RWPE1 (cell line): ENCODE results near the gene KLF16.
A peak's percentile ranks its signal among the peaks of the same experiment; 100 is the strongest.

Source experiments
- CTCF ChIA-PET: fragments of 350-600 bp; sonication (Branson Sonifier 250); formaldehyde crosslinking; extraction: SDS; loops from one replicate; lab custom pipeline; 2021; lab: Yijun Ruan, JAX
- POLR2A ChIA-PET: fragments of 400-600 bp; formaldehyde crosslinking; extraction: SDS; loops from one replicate; lab custom pipeline; 2020; ENCODE audit warnings: antibody characterized with exemption; ENCODE audit not compliant: low non-redundant PET; lab: Yijun Ruan, JAX
- DNase-seq: peaks from one replicate; pipeline ENCODE4 v3.0.0; 2012; ENCODE audit warnings: low spot score
- H3K27ac ChIP-seq: fragments of 450-650 bp; 2 replicates; pipeline ENCODE4 v1.5.1; 2017
- TF ChIP-seq, protein P1 (sequence below): fragments of 450-650 bp; conservative IDR thresholded peaks from 2 replicates; pipeline ENCODE4 v1.5.1; 2017; ENCODE audit warnings: low read depth, mild to moderate bottlenecking

Gene KLF16

GRCh38 chr19:1866693-1867348 is 3.4 kb upstream of the KLF16 start:
- DNase-seq: no peak
- H3K27ac ChIP-seq: peak overlapping the region; percentile 98
- TF ChIP-seq, protein P1, sequence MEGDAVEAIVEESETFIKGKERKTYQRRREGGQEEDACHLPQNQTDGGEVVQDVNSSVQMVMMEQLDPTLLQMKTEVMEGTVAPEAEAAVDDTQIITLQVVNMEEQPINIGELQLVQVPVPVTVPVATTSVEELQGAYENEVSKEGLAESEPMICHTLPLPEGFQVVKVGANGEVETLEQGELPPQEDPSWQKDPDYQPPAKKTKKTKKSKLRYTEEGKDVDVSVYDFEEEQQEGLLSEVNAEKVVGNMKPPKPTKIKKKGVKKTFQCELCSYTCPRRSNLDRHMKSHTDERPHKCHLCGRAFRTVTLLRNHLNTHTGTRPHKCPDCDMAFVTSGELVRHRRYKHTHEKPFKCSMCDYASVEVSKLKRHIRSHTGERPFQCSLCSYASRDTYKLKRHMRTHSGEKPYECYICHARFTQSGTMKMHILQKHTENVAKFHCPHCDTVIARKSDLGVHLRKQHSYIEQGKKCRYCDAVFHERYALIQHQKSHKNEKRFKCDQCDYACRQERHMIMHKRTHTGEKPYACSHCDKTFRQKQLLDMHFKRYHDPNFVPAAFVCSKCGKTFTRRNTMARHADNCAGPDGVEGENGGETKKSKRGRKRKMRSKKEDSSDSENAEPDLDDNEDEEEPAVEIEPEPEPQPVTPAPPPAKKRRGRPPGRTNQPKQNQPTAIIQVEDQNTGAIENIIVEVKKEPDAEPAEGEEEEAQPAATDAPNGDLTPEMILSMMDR: no peak
- CTCF ChIA-PET: no interaction called here
- POLR2A ChIA-PET: no interaction called here

DNA sequence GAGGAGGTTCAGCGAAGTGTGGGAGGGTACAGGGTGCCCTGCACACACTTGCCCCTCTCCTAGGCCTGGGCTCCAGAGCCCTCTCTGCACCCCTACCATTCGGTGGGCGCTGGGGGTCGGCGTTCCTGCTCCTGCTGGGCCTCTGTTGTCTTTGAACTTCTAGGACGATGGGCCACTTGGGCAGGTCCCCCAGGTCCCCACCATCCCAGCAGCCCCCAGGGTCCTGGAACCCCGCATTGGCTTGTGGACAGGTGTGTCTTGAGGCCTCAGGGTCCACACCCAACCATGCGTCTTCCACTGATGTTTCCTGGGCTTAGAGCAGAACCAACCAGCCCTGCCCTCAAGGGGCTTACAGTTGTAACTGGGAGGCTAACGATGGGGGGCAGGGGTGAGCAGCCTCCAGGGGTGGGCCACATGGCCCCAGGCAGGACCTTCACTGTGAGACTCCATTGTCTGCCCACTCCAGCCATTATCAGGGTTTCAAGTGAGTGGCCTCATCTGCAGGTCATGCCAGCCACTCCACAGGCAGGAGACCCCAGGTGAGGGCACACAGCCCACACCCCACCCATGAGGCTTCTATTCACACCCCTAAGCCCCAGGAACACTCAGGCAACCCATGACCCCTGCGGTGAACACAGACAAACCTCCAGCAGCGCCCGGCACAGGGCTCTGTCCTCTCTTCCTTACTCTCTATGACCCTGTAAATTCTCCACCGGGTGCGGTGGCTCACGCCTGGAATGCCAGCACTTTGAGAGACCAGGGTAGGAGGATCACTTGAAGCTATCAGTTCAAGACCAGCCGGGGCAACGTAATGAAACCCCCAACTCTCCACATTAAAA is 2.0 kb upstream of the KLF16 start:
- ChIA-PET POLR2A (interaction anchor here (0.7 kb wide), 1 partner anchor 293 kb away, joined by 3 read pairs; no protein-coding TSS in a partner anchor), CTCF (interaction anchor here (0.6 to 1.2 kb wide), 5 partner anchors 10 to 374 kb away, joined by 3 to 5 read pairs (median 3); no protein-coding TSS in a partner anchor)
- peak overlapping the region; percentile 98 for H3K27ac ChIP-seq
- no peak for DNase-seq
- TF ChIP-seq, protein P1: no peak

DNA sequence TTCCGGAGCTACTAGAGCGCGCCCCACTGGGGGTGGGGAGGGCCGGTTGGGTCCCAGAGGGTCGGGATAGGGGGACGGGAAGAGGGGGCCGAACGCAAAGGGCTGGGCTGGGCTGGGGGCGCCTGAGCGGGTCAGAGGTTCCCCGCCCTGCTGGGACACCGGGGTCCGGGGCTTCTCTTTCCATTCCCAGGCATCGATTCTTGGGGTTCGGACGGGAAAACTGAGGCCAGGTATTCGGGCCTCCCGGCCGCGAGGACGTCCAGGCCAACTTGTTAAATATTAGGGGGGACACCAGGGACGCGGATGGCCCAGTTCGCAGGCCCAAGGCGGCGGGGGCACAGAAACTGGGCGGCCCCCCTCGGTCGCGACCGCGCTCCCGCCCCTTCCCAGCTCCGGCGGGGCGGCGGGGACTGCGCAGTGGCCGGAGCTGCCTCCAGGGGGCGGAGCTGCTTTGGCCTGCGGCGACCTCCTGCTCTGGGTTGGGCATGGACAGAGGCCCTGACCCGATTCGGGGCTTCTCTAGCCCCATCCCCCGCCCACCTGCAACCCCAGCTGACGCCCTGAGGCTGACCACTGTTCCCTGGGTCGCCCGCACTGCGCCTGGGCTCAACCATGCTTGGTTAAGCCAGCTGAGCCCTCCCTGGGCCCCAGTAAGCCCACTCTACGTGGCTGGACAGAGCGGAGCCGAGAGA is 1.2 kb upstream of the KLF16 start:
- DNase-seq: no peak
- CTCF ChIA-PET: interaction anchor here (0.6 to 1.2 kb wide), 9 partner anchors 11 to 375 kb away, joined by 3 to 5 read pairs (median 3); no protein-coding TSS in a partner anchor

DNA sequence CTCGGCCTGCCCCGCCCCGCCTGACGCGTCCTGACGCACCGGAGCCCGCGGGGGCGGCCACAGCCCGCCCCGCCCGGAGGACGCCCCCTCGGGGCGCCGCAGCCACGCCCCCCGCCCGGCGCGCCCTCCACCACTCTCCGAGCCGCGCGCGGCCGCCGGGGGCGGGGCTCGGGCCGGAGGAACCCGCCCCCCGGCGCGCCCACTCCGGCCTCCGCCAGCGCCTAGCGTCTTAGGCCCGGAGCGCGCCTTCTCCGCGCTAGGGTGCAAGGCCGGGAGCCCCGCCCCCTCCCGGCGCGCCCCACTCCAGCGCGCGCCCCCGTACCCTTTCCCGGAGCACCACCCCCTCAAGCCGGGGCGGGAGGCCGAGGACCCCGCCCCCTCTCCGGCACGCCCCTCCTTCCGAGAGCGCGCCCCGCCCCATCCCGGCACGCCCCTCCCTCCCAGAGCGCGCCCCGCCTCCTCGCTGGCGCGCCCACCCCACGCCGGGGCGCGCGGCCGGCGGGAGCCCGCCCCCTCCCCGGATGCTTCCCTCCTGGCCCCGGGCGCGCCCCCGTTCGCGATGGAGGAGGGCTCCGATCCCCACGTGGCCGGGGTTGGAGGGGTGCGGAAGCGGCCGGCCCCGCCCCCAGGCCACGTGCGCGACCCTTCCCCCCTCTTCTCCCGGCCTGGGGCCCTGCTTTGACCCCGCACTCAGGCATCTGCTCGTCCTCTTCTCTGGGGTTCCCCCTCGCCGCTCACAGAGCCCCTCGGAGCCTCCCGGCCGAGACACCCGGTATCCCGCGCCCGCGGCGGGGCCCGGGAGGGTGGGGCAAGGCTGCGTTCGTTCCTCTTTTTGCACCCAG is 480 bp upstream of the KLF16 start:
- peak overlapping the region; percentile 98 for H3K27ac ChIP-seq
- POLR2A ChIA-PET: no interaction called here
- CTCF ChIA-PET: interaction anchor here (0.6 to 1.2 kb wide), 7 partner anchors 12 to 241 kb away, joined by 3 to 5 read pairs (median 3); no protein-coding TSS in a partner anchor
- TF ChIP-seq, protein P1: no peak
- peak; percentile 93 for DNase-seq

More for the DNA sequence above, 1.2 kb upstream of the KLF16 start:
- H3K27ac ChIP-seq: peak overlapping the region; percentile 98
- TF ChIP-seq, protein P1: peak; percentile 86
- POLR2A ChIA-PET: no interaction called here

DNA sequence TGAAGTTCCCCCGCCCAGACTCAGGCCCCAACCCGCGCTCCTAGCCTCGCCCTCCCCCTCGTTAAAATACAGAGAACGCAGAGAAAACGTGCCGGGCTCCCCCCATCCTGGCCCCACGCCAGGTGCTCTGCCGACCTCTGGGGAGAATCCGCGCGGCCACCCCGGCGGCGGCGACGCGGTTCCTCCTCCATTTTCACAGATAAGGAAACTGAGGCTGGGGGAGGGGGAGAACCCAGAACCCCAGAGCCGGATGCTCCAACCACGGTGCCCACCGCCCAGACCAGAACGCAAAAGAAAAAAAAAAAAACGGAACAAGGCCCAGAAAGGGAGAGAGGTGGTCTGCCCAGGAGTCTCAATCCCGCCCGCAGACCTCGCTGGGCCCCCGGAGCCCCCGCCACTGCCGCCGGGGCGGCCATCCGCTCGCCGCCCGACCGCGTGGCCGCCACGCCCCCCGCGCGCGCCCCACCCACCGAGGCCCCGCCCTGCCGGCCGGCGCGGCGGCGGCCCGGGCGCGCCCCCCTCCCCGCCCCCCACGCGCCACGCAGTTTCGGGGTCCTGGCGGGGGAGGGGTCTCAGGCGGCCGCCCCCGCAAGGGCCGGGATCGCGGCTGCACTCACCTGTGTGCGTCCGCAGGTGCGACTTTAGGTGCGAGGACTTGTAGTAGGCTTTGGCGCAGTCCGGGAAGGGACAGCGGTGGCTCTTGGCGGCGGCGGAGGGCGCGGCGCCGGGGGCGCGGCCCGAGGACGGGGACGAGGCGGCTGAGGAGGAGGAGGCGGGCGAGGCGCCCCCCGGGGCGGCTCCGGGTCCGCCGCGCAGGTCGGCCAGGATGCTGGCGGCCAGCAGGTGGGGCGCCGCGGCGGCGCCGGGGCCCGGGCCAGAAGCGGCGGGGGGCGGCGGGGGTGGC is 703 bp downstream of the KLF16 start:
- TF ChIP-seq, protein P1: no peak
- peak overlapping the region; percentile 98 for H3K27ac ChIP-seq

More for the DNA sequence above, 703 bp downstream of the KLF16 start:
- no peak for DNase-seq
- ChIA-PET CTCF (no interaction called here), POLR2A (no interaction called here)
